T-helper 17 cell (primary cell): ENCODE data around the gene CSTF2T. TPM values are rescaled to one million over a fixed set of nuclear protein-coding genes. Genes with fewer than 3 reads are reported as not detected.
"Not testable (repeated sequence)": the region's sequence is repeated elsewhere in the genome, so short reads cannot be mapped to it uniquely, and the experiment has no call there.

ENCODE experiments used
- ATAC-seq: fragments of 150-1000 bp; cut with Tn5 transposase; 2 replicates; pipeline ENCODE4 v1.10.0; 2021; ENCODE audit warnings: mild to moderate bottlenecking, moderate library complexity
- DNase-seq, 3 donors: peaks; one replicate each; pipeline versions ENCODE4 v3.0.0 to v3.0.0-alpha.2; 2020 to 2021
- H3K9me3 ChIP-seq: one replicate; pipeline ENCODE4 v1.7.0; 2013; ENCODE audit warnings: low read length, mild to moderate bottlenecking; ENCODE audit not compliant: control insufficient read depth, poor library complexity, severe bottlenecking
- H3K27ac Mint-ChIP-seq: one replicate; pipeline ENCODE4 v1.8.0; 2022; ENCODE audit warnings: mild to moderate bottlenecking, moderate library complexity, mixed read lengths
- H3K27me3 Mint-ChIP-seq: one replicate; pipeline ENCODE4 v1.8.0; 2022; ENCODE audit warnings: mixed read lengths
- H3K36me3 Mint-ChIP-seq: one replicate; pipeline ENCODE4 v1.8.0; 2022; ENCODE audit warnings: low read depth, mixed read lengths
- H3K4me1 Mint-ChIP-seq: one replicate; pipeline ENCODE4 v1.8.0; 2022; ENCODE audit warnings: mild to moderate bottlenecking, mixed read lengths
- H3K4me3 Mint-ChIP-seq: one replicate; pipeline ENCODE4 v1.8.0; 2022; ENCODE audit warnings: mild to moderate bottlenecking, moderate library complexity, mixed read lengths
- total RNA-seq, 4 donors: library from RNA in 2 of 4; stranded (reverse) in 2 of 4; gene quantifications; one replicate each; pipeline ENCODE4 v1.2.3 and lab custom pipeline; 2022 to 2026

CSTF2T gene
- total RNA-seq, 2 donors from 2014 or later: 18.6 to 18.7 TPM

- not testable (repeated sequence) for H3K4me1 Mint-ChIP-seq, H3K36me3 Mint-ChIP-seq, H3K4me3 Mint-ChIP-seq, H3K27me3 Mint-ChIP-seq, H3K27ac Mint-ChIP-seq, H3K9me3 ChIP-seq, DNase-seq, ATAC-seq
These were observed 10.6 kb downstream of the CSTF2T start for GRCh38 chr10:51688826-51689225.

DNA sequence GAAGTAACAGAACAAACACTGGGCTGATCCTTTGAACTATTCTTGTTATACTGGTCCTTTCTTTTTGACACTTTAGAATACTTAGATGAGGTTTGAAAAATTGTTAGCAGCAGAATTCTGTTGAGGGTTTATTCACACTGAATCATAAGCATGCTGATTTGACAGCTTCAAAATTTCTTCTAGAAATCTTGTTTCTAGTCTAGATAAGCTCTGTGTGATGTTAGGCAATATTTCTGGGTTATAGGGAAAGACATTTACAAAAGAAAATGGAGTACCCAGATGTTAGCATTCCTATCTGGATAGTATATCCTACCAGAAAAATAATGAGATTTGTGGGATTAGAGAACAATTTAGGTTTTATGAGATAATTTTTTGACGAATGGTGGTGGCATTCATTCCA lies 12.1 kb downstream of the CSTF2T start:
- H3K9me3 ChIP-seq: no peaks in the 10 kb centered on the region

DNA sequence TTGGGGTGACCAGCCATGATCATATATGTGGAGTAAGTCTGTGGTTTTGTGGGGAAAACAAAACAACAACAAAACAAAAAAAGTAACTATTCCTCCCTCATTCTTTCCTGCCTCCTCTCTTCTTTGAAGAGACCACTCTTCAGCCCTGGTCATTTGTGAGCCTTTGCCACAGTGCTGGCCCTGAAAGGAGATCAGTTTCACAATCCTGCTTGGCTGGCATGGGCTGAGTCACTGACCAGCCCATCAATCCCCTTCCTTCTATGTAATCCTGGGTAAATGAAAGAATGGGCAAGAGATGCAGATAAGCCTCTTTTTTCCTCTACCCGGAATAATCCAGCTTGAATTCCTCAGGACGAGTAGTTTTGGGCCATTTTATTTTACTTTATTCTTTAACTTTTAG lies 13.6 kb downstream of the CSTF2T start:
- no peaks in the 10 kb centered on the region for H3K9me3 ChIP-seq
- no peaks in the 10 kb centered on the region for H3K4me1 Mint-ChIP-seq
- H3K27ac Mint-ChIP-seq: no peak overlapping the region
- peaks cover 18% of the 10 kb centered on the region for H3K27me3 Mint-ChIP-seq
- ATAC-seq (no peak), DNase-seq (no peak)
- peaks cover 3% of the 10 kb centered on the region for H3K36me3 Mint-ChIP-seq
- H3K4me3 Mint-ChIP-seq: no peak overlapping the region

More for the DNA sequence above, 12.1 kb downstream of the CSTF2T start:
- no peak overlapping the region for H3K27ac Mint-ChIP-seq
- peaks cover under 1% of the 10 kb centered on the region for H3K36me3 Mint-ChIP-seq
- no peaks in the 10 kb centered on the region for H3K4me1 Mint-ChIP-seq
- DNase-seq: no peak
- H3K27me3 Mint-ChIP-seq: peaks cover 16% of the 10 kb centered on the region
- no peak for ATAC-seq
- no peak overlapping the region for H3K4me3 Mint-ChIP-seq

DNA sequence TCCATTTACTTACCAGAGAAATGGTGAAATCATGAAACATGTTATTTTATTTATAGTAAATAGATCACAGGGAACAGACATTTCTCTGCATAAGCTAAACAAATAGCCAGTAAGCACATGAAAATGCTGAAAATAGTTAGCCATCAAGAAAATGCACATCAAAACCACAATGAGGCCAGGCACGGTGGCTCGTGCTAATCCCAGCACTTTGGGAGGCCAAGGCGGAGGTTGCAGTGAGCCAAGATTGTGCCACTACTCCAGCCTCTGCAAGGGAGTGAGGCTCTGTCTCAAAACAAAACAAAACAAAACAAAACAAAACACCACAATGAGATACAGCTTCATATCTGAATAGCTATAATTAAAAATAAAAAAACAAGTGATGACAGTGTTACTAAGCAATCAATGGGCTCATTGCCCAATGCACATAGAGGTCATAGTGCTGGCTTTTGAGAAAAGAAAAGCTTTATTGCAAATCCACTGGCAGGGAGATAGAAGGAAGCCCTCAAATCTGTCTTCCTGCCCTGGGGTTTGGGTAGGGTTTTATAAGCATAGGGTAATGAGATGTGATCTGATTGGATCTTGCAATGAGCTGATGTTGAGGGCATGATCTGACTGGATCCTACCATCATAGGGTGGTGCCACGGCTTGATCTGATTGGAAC lies 16.2 kb downstream of the CSTF2T start:
- no peaks in the 10 kb centered on the region for H3K9me3 ChIP-seq
- Mint-ChIP-seq H3K4me1 (no peaks in the 10 kb centered on the region), H3K36me3 (peaks cover 3% of the 10 kb centered on the region), H3K27me3 (peaks cover 38% of the 10 kb centered on the region), H3K27ac (no peak overlapping the region), H3K4me3 (no peak overlapping the region)
- no peak for DNase-seq
- no peak for ATAC-seq

DNA sequence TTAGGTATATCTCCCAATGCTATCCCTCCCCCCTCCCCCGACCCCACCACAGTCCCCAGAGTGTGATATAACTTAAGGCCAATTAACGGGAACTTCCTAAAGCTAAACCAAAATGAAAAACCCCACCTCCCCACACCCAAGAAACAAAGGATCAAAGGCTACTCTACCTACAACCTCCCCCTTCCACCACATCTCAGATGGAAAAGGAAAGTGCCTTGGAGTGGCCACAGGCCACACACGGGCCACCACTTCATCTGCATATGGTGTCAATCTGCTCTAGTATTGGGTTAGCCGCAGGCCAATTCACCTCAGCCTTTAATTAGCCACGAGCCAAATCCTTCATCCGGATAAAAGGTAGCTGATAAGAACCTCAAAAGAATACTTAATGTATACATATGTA lies 19.6 kb downstream of the CSTF2T start:
- Mint-ChIP-seq H3K27me3 (peaks cover 51% of the 10 kb centered on the region), H3K36me3 (peaks cover 3% of the 10 kb centered on the region), H3K4me1 (no peaks in the 10 kb centered on the region), H3K4me3 (no peak overlapping the region), H3K27ac (no peak overlapping the region)
- no peaks in the 10 kb centered on the region for H3K9me3 ChIP-seq
- DNase-seq (no peak), ATAC-seq (no peak)

- Mint-ChIP-seq H3K27me3 (peaks cover 40% of the 10 kb centered on the region), H3K27ac (no peak overlapping the region), H3K4me1 (no peaks in the 10 kb centered on the region), H3K36me3 (peaks cover 5% of the 10 kb centered on the region), H3K4me3 (no peak overlapping the region)
- ATAC-seq (no peak), DNase-seq (no peak)
- H3K9me3 ChIP-seq: no peaks in the 10 kb centered on the region
These were observed 24.3 kb downstream of the CSTF2T start for GRCh38 chr10:51675088-51675487.

DNA sequence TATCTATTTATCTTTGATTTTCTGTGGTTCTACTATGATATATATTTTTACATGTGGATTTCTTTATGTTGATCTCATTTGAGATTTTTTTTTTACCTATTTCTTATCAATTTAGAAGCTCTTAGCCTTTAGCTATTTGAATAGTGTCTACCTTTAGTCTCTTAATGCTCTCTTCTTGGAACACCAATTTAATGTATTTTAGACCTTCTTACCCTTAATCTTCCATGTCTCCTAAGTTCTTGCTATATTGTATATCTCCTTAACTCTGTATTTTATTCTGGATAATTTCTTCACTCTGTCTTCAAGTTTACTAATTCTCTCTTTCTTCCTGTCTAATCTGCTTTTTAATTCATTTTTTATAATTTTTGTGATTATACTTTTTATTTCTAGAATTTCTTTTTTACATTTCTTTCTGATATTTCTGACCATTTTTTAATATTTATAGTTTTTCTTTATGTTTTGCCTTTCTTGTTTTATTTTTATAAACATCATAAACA lies 27.3 kb downstream of the CSTF2T start:
- ATAC-seq (no peak), DNase-seq (no peak)
- no peak overlapping the region for H3K27ac Mint-ChIP-seq
- H3K4me3 Mint-ChIP-seq: no peak overlapping the region
- H3K27me3 Mint-ChIP-seq: peaks cover 31% of the 10 kb centered on the region
- no peaks in the 10 kb centered on the region for H3K4me1 Mint-ChIP-seq
- H3K9me3 ChIP-seq: no peaks in the 10 kb centered on the region
- peaks cover 5% of the 10 kb centered on the region for H3K36me3 Mint-ChIP-seq

- ATAC-seq (no peak), DNase-seq (no peak)
- peaks cover 5% of the 10 kb centered on the region for H3K36me3 Mint-ChIP-seq
These were observed 30.4 kb downstream of the CSTF2T start for GRCh38 chr10:51669041-51669440.

GRCh38 chr10:51668336-51668689 lies 31.1 kb downstream of the CSTF2T start:
- Mint-ChIP-seq H3K27me3 (peaks cover 20% of the 10 kb centered on the region), H3K4me3 (no peak overlapping the region), H3K36me3 (peaks cover 5% of the 10 kb centered on the region), H3K4me1 (no peaks in the 10 kb centered on the region), H3K27ac (no peak overlapping the region)
- ATAC-seq (no peak), DNase-seq (no peak)
- no peaks in the 10 kb centered on the region for H3K9me3 ChIP-seq

More at GRCh38 chr10:51669041-51669440, 30.4 kb downstream of the CSTF2T start:
- Mint-ChIP-seq H3K4me3 (no peak overlapping the region), H3K4me1 (no peaks in the 10 kb centered on the region), H3K27me3 (peaks cover 20% of the 10 kb centered on the region), H3K27ac (no peak overlapping the region)
- no peaks in the 10 kb centered on the region for H3K9me3 ChIP-seq

DNA sequence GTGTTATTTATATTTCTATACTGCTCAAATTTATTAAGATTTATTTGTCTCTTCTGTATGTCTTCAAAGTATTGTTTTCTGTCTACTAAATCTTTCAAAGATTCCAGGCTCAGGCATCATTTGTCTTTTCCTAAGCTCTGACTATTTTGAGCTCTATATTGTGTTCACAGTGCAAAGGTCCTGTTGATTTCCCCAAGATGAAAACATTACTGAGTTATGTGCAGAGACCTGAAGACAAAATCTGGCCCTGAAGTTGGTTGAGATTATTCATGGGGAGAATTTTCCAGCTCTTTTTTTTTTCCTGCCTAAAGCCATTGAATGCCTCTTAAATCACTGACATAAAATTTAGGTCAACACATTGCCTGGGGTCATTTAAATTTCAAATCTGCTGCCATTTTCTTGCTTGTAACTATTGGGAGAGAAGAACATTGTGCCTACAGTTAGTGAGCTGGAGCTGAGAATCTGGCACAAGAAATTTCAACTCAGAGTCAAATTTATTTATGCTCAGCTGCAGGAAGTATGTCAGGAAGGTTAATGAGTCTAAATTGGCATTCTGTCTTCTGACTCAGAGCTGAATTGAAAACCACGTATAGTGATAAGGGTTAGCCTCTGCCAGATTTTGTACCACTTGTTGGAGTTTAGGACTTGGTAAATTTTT lies 31.6 kb downstream of the CSTF2T start:
- H3K4me1 Mint-ChIP-seq: no peaks in the 10 kb centered on the region
- ATAC-seq: no peak
- no peak overlapping the region for H3K27ac Mint-ChIP-seq
- peaks cover 20% of the 10 kb centered on the region for H3K27me3 Mint-ChIP-seq
- H3K36me3 Mint-ChIP-seq: peaks cover 5% of the 10 kb centered on the region
- no peaks in the 10 kb centered on the region for H3K9me3 ChIP-seq
- H3K4me3 Mint-ChIP-seq: no peak overlapping the region
- no peak for DNase-seq

- peaks cover 4% of the 10 kb centered on the region for H3K36me3 Mint-ChIP-seq
- peaks cover 15% of the 10 kb centered on the region for H3K27me3 Mint-ChIP-seq
- no peak overlapping the region for H3K4me3 Mint-ChIP-seq
- no peaks in the 10 kb centered on the region for H3K9me3 ChIP-seq
- H3K4me1 Mint-ChIP-seq: no peaks in the 10 kb centered on the region
- DNase-seq (no peak), ATAC-seq (no peak)
- no peak overlapping the region for H3K27ac Mint-ChIP-seq
These were observed 32.9 kb downstream of the CSTF2T start for GRCh38 chr10:51666456-51666855.

DNA sequence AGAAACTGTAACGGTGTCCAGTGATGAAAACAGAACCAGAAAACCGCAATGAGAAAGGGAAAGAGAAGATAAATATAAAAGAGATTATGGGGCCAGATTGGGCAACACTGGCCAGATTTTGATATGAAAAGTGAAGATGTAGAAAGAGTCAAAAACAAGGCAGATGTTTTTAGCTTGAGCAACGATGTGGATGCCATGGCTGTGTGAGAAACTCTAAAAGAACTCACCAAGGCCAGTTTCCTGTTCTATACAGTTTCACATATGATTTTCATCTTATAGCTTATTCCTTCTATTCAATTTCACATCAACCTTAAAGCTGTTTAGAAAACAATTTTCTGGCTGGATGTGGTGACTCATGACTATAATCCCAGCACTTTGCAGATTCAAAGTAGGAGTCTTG lies 36.3 kb downstream of the CSTF2T start:
- DNase-seq: no peak
- ATAC-seq: no peak
- Mint-ChIP-seq H3K4me1 (no peaks in the 10 kb centered on the region), H3K27me3 (peaks cover 12% of the 10 kb centered on the region), H3K27ac (no peak overlapping the region), H3K36me3 (no peaks in the 10 kb centered on the region), H3K4me3 (no peak overlapping the region)
- H3K9me3 ChIP-seq: no peaks in the 10 kb centered on the region

GRCh38 chr10:51659344-51659743 lies 40.1 kb downstream of the CSTF2T start:
- DNase-seq (no peak), ATAC-seq (no peak)
- no peak overlapping the region for H3K4me3 Mint-ChIP-seq
- no peaks in the 10 kb centered on the region for H3K36me3 Mint-ChIP-seq
- H3K27ac Mint-ChIP-seq: no peak overlapping the region
- H3K27me3 Mint-ChIP-seq: peaks cover 24% of the 10 kb centered on the region
- no peaks in the 10 kb centered on the region for H3K9me3 ChIP-seq
- H3K4me1 Mint-ChIP-seq: no peaks in the 10 kb centered on the region

- H3K4me3 Mint-ChIP-seq: no peak overlapping the region
- DNase-seq (no peak), ATAC-seq (no peak)
- no peaks in the 10 kb centered on the region for H3K36me3 Mint-ChIP-seq
- peaks cover 28% of the 10 kb centered on the region for H3K27me3 Mint-ChIP-seq
- no peaks in the 10 kb centered on the region for H3K9me3 ChIP-seq
- H3K27ac Mint-ChIP-seq: no peak overlapping the region
- no peaks in the 10 kb centered on the region for H3K4me1 Mint-ChIP-seq
These were observed 41.4 kb downstream of the CSTF2T start for GRCh38 chr10:51658000-51658399.
